HTR-8/SVneo (cell line): ENCODE results near the gene CD22.
"Not testable (repeated sequence)": the region's sequence is repeated elsewhere in the genome, so short reads cannot be mapped to it uniquely, and the experiment has no call there.

Experiments
- DNase-seq: peaks from one replicate; pipeline ENCODE4 v3.0.0; 2011; ENCODE audit warnings: low spot score, mixed read lengths; ENCODE audit not compliant: insufficient read length
- FAIRE-seq: peaks from 2 replicates; lab custom pipeline; 2011; peaks lifted over from hg19 to GRCh38; lab: Jason Lieb, UNC

The CD22 gene

DNA sequence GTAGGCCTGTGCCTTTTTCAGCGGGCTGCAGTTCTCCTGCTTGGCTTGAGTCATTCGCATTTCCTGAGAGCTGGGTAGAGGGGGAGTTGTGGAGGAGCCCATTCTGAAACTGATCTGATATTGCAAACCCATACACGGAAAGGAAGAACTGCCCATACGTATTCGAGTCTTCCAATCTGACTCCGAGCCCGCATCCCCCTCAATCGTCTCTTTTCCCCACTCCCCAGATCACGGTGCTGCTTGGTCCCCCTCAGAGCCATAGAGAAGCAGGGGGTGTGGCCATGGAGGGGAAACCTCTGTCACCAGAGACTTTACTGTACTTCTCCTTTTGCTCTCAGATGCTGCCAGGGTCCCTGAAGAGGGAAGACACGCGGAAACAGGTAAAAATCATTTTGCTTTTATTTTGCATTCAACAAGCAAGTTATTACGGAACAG lies at the start of gene CD22:
Gene CD22 (plus strand): TSS at position 337 of the 435 bp plus-strand sequence. CDS start 2,854 bp downstream, outside the sequence.
- no peak for DNase-seq
- FAIRE-seq: no peak

DNA sequence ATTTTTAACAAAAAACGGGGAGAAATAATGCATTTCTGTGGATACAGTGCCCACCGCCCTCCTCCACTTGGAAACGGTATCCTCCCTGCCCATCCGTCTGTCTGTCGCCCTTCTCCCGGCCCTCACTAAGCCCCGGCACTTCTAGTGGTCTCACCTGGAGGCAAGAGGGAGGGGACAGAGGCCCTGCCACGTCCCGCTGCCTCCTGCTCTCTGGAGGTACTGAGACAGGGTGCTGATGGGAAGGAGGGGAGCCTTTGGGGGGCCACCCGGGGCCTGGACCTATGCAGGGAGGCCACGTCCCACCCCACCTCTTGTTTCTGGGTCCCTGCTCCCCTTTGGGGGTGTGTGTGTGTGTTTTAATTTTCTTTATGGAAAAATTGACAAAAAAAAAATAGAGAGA lies 49.6 kb upstream of the CD22 start:
- FAIRE-seq (no peak), DNase-seq (no peak)

DNA sequence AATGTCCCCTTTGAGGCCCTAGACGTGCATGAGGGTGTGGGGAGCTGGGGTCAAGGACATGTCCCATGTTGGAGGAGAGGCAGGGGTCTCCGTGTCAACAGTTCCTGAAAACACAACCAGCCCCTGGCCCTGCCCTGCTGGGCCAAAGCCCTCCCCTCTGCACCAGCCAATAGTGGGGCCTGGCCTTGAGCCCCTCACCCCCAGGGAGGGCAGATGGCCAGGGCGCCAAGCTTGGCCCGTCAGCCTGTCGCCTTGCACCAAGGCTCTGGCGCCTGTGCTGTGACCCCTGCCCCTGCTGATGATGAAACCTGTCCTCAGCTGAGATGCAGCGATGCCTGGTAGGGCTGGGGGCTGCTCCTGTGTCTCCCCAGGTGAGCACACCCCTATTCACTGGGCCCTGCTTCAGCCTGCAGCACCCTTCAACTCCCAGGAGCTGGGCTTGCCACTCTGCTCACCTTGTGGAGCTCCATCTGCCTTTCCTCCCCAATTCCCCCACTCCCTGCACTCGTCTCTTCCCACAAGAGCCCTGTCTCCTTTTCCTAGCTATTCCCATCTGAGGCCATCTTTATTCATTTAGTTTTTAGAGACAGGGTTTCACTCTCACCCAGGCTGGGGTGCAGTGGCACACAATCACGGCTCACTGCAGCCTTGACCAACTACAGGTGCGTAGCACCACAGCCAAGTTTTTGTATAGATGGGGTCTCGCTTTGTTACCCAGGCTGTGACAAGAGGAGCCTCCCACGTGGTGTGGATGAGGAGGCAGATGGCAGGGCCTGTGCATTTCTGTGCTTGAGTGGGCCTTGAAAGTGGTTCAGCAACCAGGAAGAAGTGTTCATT lies 48.8 kb upstream of the CD22 start:
- no peak for FAIRE-seq

DNA sequence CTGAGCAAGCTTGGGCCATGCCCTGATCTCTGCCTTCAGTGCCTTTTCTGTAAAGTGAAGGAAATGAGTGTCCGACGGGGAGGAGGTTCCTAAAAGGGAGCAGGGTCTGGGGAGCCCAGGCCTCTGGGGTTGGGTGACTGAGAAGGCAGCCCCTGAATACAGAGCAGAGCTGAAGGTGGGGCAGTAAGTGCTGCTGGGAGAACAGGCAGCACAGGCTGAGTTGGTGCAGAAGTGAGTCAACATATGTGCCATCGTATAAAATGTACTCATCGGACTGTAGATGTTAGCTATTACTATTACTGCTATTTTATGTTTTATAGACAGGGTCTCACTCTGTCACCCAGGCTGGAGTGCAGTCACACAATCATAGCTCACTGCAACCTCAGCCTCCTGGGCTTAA lies 47.7 kb upstream of the CD22 start:
- DNase-seq (no peak), FAIRE-seq (peak; percentile 70)

More for the DNA sequence above, 48.8 kb upstream of the CD22 start:
- DNase-seq: no peak

DNA sequence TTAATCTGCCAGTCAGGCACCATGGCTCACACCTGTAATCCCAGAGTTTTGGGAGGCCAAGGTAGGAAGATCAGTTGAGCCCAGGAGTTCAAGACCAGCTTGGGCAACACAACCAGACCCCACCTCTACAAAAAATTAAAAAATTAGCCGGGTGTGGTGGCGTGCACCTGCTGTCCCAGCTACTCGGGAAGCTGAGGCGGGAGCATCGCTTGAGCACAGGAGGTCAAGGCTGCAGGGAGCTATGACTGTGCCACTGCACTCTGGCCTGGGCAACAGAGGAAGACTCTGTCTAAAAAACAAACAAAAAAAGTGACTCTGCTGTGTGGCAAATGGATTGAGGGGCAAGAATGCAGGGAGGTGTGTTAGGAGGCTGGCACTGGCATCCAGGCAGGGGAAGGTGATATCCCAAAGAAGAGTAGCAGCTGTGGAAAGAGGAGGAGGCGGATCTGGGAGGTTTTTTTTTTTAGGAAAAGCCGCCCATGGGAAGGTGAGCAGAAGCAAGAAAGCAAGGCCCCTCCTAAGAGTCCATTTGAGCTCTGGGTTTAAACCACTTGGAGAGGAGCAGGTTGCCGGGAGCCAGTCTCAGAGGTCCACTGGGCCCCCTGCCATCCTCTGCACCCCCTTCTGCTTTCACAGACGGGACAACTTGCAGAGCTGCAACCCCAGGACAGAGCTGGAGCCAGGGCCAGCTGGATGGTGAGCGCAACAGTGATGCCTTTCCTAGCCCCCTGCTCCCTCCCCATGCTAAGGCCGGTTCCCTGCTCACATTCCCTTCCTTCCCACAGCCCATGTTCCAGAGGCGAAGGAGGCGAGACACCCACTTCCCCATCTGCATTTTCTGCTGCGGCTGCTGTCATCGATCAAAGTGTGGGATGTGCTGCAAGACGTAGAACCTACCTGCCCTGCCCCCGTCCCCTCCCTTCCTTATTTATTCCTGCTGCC lies 44.6 kb upstream of the CD22 start:
- FAIRE-seq (no peak), DNase-seq (no peak)

DNA sequence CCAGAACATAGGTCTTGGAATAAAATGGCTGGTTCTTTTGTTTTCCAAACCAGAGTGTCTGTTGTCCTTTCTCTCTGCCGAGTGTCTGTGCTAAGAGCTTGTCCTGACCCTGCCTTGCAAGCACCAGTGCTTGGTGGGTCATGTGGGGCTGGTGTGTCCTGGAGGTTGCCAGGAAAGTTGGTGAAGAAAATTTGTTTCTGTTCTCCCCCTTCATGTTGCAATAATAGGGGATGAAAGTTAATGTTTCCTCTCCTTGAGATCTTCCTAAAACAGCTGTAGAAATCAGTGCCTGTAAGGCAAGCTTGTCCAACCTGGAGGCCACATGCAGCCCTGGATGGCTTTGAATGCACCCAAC lies 43.9 kb upstream of the CD22 start:
- DNase-seq (no peak), FAIRE-seq (no peak)

DNA sequence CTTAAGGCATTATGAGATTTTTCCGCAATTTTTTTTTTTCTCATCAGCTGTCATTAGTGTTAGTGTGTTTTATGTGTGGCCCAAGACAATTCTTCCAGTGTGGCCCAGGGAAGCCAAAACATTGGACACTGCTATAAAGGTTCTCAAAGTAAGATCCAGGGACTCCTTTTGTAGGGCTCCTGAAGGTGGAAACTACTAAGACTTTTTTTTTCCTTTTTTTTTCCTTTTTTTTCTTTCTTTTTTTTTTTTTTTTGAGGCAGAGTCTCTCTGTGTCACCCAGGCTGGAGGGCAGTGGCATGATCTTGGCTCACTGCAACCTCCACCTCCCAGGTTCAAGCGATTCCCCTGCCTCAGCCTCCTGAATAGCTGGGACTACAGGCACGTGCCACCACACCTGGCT lies 43.5 kb upstream of the CD22 start:
- not testable (repeated sequence) for DNase-seq, FAIRE-seq

DNA sequence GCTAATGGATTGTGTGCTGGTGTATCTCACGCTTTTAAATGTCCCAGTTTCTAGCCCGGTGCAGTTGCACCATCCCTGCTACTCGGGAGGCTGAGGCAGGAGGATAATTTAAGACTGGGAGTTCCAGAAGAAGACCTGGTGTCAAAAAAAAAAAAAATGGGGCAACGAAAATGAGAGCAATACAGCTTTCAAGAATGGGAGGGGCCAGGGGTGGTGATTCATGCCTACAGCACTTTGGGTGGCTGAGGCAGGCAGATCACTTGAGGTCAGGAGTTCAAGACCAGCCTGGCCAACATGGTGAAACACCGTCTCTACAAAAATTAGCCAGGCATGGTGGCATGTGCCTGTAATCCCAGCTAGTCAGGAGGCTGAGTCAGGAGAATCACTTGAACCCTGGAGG lies 42.9 kb upstream of the CD22 start:
- DNase-seq, FAIRE-seq: not testable (repeated sequence)

DNA sequence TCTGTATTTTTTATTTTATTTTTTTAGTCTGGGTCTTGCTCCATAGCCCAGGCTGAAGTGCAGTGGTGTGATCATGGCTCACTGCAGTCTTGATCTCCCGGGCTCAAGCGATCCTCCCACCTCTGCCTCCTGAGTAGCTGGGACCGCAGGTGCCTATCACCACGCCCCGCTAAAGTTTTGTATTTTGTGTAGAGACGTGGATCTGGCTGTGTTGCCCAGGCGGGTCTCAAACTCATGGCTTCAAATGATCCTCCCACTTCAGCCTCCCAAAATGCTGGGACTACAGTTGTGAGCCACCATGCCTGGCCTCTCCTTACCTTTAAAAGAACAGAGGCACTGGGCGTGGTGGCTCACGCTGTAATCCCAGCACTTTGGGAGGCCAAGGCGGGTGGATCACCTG lies 41.3 kb upstream of the CD22 start:
- no peak for DNase-seq
- FAIRE-seq: no peak

DNA sequence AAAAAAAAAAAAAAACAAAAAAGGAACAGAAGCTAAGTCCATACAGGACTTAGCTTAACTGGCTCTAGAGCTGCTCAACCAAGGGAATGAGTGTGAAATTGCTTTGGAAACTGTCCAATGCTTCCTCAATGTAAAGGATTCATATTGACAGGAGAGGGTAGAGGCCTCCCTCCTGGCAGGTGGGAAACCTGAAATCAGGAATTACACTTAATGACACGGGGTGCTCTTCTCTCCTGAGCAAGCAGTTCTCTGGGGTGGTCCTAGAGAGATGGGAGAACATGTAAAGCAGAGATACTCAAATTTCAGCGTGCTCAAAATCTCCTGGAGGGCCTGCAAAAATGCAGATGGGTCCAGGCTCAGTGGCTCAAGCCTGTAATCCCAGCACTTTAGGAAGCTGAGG lies 40.7 kb upstream of the CD22 start:
- DNase-seq (no peak), FAIRE-seq (no peak)

DNA sequence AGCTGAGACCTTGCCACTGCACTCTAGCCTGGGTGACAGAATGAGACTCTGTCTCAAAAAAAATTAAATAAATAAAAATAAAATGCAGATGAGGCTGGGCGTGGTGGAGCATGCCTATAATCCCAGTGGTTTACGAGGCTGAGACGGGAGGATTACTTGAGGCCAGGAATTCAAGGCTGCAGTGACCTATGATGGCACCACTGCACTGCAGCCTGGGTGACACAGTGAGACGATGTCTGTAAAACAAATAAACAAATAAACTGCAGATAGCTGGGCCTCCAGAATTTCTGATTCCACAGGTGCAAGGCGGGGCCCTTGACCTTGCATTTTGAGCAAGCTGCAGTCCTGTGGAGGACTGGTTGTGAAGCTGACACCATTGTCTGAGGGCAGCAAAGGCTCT lies 40.1 kb upstream of the CD22 start:
- FAIRE-seq (no peak), DNase-seq (no peak)

DNA sequence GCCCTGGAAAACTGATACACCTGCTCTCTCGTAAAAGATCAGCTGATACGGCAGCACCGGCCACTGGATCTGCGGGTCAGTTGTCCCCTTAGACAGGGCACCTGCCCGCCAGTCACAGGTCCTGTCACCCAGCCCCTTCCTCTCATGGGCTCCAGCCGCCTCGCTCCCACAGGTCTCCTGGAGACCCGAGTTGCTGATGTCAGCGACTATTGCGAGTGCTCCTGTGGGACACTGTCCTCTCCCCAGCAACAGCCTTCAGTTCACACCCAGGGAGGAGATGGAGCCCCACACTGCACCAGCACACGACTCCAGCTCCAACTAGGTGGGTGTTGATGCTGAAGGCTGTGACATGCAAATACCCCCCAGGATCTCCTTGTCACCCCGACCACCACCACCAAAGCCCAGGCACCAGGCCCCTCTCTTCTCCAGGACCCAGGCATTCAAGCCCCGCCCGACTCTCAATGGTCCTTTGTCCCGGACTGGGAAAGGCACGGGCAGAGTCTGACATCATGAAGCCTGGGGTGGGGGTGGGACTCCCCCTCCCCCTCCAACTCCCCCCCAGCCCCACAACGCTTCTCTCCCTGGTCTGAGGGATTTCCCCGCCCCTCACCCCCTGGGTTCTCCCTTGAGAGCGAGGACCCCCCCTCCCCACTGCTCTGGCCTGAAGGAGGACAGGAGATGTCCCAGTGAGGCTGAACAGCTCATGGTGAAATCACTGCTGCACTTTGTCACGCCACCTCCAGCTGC lies 38.4 kb upstream of the CD22 start:
- FAIRE-seq (no peak), DNase-seq (no peak)

DNA sequence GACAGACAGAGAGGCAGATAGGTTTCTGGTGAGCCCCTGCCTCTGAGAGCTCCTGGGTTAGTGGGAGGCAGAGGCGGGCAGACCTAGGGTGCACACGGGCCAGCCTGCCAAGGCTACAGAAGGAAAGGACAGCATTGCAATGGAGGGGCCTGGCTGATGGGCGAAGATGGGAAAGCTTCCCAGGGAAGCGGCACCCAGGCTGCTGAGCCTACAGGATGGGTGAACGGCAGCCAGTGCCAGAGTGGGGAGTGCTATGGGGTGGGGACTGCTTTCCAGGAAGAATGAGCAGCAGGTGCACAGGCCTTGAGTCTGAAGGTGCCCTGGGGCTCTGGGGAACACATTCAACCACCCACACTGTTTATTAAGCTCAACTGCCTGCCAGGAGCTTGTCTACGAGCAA lies 37.7 kb upstream of the CD22 start:
- FAIRE-seq: no peak
- no peak for DNase-seq

DNA sequence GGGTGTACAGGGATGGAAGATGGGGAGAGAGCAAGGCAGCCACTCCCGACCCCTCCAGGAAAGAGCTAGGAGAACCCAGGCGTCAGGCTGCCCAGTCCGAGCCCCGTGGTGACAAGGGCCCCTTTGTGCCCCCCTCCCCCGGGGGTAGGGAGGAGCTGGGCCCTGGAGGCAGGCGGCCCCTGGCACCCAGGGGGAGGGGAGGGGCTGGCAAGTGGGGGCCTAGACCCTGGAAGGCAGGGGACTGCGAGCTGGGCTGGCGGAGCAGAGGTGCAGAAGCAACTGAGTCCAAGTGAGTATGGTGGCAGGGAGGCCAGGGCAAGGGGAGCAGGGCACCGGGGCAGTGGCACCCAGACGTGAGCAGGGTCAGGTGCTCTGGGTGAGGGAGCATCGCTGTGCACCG lies 37.1 kb upstream of the CD22 start, which contains the start of gene MAG:
Gene MAG (plus strand): TSS at position 246 of the 400 bp plus-strand sequence. CDS start 3,248 bp downstream, outside the sequence.
- no peak for DNase-seq

DNA sequence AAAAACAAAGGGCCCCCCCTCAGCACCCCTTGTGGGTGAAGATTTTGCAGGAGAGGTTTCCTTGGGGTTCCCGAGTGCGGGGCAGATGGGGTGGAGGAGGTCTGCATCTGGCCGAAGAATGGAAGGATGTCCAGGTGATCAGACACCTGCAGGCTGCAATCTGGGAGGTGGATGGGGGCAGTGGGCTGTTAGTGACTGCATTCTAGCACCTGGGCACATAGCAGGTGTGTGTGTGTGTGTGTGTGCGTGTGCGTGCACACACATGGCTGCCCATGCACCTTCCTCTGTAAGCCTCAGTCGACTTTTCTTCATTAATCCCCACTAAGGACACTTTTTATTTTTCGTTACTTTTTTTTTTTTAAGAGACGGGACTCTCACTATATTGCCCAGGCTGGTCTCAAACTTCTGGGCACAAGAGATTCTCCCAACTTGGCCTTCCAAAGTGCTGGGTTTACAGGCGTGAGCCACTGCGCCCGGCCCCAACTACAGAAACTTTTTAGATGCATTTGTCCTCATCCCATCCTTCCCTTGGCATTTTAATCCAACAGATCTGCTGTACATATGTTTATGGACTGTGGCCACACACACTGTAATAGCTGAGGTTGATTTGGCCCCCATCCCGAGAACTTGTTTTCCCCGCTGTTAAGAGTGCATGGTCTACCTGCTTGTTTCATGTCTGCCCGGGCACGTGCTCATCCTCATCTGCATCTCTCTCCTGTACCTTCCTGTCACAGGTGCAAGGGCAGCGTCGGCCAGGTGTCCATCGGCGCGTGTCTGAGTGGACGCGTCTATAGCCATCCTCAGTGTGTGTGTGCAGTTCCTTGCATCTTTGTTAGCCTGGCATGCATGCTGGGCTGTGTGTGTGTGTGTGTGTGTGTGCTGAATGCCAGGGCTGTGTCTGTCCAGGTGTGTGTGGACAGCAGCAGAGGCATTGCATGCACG lies 36.3 kb upstream of the CD22 start:
- DNase-seq: no peak
- no peak for FAIRE-seq

More for the DNA sequence above, 37.1 kb upstream of the CD22 start, which contains the start of gene MAG:
- no peak for FAIRE-seq

DNA sequence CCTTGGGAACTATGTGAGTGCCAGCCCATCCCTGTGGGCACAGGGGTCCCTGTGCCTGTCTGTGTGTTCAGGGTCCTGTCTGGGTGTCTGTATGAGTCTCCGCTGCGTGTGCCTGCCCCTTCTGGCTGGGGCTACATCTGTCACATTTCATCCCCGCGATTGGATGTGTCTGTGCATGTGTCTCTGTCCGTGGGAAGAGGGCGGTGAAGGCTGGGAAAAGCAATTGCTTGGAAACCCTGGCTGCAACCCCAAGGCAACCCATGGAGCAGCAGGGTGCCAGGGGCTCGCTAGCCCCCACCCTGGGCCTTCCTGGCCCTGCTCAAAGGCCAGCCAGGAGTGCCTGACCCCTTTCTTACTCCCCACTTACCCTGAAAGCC lies 35.6 kb upstream of the CD22 start:
- DNase-seq (no peak), FAIRE-seq (no peak)

DNA sequence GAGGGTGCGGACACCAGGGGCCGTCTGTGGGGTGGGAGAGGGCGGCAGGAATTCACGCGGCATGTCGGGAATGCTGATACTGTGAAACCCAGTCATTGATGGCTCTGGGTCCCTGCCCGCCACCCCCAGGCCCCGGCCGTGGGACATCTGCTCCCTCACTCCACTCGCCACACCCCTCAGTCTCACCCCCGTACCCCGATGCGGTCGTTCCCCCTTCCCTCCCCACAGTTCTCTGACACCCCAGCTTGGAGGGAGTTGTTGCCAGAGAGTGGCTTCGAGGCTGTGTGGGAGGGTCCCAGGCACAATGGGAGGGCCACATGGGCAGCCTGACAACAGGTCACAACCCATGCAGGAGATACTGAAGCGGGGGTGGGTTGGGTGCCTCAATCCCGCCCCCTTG lies 35.2 kb upstream of the CD22 start:
- FAIRE-seq: no peak

DNA sequence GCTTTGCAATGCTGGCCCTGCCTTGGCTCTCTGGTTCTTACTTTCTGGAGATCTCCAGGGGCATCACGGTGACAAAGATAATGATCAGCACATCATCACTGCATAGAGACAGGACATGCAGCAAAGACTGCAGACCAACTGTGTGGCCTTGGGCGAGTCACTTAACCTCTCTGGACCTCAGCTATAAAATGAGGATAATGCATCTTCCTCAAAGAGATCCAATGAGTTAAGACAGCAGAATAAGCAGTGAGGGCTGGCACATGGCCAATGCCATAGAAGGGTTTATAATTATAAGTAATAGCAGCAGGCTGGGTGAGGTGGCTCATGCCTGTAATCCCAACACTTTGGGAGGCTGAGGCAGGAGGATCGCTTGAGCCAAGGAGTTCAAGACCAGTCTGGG lies 34.7 kb upstream of the CD22 start:
- DNase-seq (no peak), FAIRE-seq (no peak)

More for the DNA sequence above, 35.2 kb upstream of the CD22 start:
- DNase-seq: no peak
